ENCODE results near the gene UBALD2.
"Not testable (repeated sequence)": the region's sequence is repeated elsewhere in the genome, so short reads cannot be mapped to it uniquely, and the experiment has no call there.

Gene UBALD2

DNA sequence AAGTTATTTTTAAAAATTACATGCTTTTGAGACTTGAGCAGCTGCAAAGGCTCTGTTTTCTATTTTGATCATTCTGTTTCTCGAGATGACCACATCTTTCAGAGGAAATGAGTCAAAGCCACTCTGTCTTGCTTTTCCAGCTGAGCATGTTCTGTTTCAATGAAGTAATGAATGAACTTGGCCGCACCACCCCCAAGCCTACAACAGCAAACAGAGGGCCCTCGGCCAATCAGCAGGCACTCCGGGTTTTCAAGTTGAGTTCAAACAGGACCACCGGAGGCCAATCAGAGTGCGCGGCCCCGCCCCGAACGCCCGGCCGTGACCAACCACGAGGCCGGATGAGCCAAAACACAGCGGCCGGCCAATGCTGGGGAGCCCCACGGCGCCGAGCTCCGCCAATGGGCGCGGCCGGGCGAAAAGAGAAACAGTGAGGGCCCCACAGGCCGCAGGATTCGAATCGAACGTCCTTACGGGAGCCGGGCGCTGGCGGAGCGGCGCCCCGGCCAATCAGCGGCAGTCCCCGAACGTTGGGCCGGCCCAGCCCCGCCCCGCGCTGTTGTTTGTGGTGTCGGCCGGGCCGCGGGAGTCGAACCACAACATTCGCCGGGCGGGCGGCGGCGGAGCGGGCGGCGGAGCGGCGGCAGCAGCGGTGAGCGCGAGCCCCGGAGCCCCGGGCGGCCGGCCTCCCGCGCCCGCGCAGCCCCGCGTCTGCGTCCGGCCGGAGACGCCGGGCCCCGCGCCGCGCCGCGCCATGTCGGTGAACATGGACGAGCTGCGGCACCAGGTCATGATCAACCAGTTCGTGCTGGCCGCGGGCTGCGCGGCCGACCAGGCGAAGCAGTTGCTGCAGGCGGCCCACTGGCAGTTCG is at the start of gene UBALD2:
UBALD2 (plus strand) TSS at position 594 of the 869 bp plus-strand sequence; CDS start at position 752, 158 bp downstream.
- DNase-seq (ENCODE audit: low read depth, low spot score): peak; percentile 92

DNA sequence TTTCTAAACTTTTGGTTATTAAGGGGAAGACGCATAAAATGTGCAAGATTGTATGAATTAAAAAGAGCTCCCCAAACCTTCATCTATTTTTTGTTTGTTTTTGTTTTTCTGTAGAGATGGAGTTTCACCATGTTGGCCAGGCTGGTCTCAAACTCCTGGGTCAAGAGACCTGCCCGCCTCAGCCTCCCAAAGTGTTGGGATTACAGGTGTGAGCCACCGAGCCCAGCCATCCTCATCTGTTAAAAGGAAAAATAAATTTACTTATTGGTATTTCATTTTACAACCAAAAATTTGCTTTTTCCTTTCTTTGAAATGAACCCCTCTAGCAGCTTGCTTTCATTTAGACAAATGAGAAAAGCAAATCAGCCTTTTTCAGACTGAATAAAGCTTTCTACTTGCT is 48.1 kb upstream of the UBALD2 start:
- no peak for DNase-seq (ENCODE audit: low read depth, low spot score)

DNA sequence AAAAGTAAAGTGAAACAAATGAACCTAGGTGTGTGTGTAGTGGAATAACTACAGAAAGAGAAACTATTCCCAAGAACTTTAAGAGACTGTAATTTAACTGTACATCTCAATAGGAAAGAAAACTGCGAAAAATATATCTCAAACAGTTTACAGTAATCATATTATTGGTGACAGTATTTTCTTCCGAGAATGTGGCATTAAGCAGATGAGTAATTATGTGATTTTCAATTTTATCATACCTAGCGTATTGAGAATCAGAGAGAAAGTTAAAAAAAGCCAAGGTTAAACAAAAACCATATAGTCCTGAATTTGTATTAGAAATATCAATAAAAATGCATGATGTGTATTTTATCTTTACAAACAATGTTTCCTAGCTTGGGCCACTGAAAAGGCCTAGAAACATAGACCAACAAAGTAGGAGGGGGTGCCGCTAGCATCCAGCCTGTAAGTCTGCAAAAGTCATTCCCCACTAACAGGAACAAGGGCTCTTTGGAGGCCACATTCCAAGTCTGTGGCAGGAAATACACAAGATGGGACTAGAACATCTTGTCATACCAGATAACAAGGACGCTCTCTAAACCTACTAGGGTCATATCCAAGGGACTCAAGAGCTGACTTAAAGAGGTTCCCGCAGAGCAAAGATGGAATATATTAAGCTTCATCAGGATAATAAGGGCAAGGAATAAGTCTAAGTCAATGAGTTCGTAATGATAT is 45.3 kb upstream of the UBALD2 start:
- DNase-seq (ENCODE audit: low read depth, low spot score): no peak

DNA sequence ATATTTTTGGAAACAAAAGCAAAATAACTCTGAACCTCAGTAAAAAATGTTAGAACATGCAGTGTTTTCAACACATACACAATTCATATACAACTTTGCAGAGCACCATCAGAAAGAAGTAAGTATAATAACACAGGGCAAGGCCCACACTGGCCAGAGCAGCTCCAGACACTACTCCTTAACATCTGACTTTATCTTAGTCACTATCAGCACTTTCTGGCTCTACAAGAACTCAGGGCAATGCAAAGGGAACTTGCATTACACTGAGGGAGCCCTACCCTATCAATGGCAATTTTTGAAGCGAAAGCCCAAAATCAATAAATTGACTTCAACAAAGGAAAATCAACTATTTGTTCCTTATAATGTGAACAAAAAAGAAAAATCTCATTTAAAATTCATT is 41.3 kb upstream of the UBALD2 start:
- no peak for DNase-seq (ENCODE audit: low read depth, low spot score)

DNA sequence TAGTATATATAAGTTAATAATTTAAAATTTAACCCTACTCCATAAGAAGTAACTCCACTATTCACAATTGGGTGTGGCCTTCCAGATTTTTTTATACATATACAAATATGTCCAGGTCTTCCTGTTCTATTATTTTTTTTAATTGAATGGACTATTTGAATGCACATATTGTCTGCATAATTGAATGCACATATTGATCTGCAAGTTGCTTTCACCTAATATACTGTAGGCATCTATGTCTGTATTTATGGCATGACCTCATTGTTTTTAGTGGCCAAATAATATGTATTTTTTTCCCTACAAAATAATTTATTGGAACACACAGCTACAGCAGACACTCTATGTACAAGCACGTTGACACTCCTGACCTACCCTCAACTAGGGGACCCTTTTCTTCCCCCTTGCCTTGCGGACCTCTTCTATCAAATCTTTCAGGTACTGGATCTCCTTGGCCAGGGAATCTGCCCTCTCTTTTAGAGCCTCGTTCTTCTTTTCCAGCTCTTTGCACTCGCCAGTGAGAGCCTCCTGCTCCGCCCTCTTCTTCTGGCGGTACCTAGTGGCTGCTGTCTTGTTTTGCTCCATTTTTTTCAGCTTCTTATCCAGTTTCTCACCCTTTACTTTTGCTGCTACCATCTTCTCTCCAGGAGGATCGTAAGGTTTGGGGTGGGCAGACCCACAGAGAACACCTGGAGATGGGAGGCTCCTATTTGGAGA is 39.6 kb upstream of the UBALD2 start:
- DNase-seq (ENCODE audit: low read depth, low spot score): not testable (repeated sequence)

DNA sequence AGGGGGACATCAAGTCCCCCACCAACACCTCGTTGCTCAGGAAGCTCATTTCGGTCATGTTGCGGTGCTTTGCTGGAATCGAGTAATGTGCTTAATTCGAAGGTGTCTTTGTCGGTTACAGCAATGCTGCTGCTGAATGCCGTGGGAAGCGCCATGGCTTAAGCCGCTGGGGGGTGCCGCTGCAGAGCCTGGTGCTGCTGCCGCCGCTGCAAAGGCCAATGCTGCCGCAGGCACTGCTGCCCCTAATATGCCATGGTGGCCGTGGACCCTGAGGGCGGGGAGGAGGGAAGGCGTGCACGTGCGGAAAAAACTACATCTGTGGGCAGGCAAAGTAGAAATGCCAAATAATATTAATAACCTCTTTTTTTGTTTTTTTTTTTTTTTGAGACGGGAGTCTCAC is 38.4 kb upstream of the UBALD2 start:
- not testable (repeated sequence) for DNase-seq (ENCODE audit: low read depth, low spot score)

DNA sequence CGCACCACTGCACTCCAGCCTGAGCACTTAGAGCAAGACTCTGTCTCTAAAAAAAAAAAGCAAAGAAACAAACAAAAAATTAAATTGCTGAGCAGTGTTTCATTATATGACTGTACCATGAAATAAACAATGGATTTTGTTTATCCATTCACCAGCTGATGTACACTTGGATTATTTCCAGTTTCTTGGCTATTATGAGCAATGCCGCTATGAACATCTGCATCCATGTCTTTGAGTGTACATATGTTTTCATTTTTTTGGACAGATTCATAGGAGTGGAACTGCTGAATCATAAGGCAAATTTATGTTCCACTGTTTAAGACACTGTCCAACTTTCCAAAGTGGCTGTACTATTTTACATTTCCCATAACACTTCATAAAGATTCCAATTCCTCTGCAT is 32.8 kb upstream of the UBALD2 start:
- no peak for DNase-seq (ENCODE audit: low read depth, low spot score)

DNA sequence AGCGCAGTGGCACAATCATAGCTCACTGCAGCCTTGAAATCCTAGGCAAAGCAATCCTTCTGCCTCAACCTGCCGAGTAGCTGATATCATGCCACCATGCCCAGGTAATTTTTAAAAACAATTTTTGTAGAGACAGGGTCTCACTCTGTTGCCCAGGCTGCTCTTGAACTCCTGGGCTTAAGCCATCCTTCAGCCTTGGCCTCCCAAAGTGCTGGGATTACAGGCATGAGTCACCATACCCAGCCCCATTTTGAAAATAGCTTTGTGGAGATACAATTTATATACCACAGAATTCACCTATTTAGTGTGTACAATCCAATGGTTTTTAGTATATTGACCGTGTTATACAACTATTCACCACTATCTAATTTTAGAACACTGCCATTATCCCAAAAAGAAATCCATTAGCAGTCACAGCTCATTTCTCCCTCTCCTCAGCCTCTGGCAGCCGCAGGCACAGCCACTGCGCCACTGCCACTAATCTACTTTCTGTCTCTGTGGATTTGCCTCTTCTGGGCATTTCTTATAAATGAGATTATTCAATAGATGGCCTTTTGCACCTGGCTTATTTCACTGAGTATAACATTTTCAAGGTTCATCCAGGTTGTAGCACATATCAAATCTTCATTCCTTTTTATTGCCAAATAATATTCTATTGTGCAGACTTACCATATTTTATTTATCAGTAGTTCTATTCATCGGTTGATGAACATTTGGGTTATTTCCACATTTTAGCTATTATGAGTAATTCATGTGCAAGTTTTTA is 31.4 kb upstream of the UBALD2 start:
- DNase-seq (ENCODE audit: low read depth, low spot score): no peak

DNA sequence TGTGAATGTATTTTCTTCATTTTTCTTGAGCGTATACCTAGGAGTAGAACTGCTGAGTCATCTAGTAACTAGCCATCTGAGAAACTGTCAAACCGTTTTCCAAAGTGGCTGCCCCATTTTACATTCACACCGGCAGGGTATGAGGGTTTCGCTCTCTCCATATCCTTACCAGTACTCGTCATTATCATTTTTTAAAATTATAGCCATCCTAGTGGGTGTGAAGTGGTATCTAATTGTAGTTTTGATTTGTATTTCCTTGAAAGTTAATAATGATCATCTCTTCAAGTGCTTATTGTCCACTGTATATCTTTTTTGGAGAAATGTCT is 30.8 kb upstream of the UBALD2 start:
- DNase-seq (ENCODE audit: low read depth, low spot score): no peak

DNA sequence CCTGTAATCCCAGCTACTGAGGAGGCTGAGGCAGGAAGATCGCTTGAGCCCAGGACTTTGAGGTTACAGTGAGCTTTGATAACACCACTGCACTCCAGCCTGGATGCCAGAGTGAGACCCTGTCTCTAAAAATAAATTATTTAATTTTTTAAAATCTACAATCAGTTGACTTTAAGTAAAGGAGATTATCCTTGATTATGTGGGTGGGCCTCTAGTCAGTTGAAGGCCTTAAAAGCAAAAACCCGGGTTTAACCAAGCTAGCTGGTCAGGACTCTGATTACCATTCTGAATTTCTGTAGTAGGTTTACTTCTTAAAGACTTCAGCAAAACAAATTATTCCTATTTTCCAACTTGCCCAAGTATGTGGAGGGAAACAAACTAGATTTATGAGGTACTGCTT is 29.3 kb upstream of the UBALD2 start:
- DNase-seq (ENCODE audit: low read depth, low spot score): no peak

DNA sequence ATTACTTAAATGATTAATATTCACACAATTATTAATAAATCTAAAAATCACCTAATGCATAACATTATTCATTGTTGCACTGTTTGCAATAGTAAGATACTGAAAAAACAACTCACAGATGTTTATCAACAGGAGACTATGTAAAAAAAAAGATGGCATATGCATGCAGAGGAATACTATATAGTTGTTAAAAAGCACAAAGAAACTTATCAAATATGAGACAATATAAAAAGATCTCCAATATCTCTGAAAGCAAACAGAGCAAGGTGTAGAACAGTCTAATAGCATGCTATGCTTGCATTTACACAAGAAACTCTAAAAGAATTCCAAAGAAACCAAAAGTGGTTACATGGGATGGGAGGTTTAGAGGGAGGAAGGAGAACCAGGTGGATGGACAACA is 28.5 kb upstream of the UBALD2 start:
- DNase-seq (ENCODE audit: low read depth, low spot score): no peak

DNA sequence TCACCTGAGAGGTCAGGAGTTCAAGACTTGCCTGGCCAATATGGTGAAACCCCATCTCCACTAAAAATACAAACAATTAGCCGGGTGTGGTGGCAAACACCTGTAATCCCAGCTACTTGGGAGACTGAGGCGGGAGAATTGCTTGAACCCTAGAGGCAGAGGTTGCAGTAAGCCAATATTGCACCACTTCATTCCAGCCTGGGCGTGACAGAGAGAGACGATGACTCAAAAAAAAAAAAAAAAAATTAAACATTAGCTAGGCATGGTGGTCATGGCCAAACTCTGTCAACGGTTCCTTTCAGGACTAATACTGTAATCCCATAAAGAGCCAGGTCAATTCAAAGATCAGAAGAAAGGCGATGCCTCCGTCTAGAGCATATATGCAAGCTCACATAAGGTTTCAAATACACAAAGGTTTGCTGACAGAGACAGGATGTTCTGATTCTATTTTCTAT is 27.3 kb upstream of the UBALD2 start:
- DNase-seq (ENCODE audit: low read depth, low spot score): no peak

DNA sequence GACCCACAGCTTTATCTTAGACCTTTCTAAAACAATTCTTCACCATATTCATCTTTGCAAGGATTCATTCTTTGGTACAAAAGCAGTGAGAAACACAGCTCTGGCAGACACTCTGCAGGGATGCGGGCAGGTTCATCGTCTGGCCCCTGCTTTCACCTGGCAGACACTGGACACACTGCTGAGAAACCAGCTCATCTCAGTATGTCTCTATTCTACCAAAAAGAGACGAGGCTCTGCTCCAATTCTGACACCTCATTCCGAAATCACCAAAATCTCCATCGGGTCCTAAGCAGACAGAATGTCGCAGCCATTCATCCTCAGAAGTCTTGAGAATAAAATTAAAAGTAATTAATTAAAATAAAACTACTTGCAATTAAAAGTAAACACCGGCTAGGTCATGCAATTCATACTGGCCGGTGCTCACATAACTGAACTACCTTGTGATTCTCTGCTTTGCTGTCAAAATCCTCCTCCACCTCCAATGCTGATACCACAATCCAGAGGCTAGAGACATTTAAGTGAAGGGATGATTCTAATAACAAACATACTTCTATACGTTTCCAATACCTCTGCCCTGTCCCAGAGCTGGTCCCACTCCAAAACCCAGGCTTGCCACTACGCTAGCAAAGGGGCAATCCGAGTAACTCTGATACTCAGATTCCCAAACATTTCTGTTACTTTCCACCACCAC is 26.2 kb upstream of the UBALD2 start:
- DNase-seq (ENCODE audit: low read depth, low spot score): no peak

DNA sequence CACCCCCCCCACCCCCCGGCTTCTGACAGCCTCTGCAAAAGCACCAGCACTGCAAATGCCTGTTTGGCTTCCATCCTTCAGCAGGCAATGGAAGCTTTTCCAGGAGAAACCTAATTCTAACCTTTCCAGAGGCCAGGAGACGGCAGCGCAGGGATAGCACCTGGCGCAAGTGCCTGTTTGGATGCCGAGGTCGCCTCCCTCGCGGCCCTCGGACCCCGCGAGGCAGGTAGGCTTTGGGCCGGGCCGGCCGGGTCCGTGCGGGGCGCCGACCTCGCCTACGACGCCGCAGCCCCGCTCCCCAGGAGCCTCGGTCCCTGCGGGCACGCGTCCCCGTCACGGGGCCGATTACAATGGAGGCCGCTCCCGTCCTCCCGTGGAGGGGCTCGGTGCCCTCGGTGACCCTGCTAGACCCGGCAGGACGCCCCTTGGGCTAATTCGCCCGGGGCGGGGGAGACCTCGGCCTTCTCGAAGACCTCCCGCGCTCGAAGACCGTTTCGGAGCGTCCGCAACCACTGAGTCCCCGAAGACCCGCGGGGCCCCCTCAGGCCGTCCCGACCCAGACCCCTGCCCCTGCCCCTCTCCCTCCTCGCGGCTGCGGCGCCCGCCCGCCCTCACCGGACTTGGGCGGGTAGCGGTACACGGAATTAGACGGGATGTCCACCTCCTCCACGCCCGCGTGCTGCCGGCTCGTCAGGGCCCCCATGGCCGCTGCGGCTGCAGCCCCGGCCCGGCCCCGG is 25.4 kb upstream of the UBALD2 start:
- DNase-seq (ENCODE audit: low read depth, low spot score): no peak

DNA sequence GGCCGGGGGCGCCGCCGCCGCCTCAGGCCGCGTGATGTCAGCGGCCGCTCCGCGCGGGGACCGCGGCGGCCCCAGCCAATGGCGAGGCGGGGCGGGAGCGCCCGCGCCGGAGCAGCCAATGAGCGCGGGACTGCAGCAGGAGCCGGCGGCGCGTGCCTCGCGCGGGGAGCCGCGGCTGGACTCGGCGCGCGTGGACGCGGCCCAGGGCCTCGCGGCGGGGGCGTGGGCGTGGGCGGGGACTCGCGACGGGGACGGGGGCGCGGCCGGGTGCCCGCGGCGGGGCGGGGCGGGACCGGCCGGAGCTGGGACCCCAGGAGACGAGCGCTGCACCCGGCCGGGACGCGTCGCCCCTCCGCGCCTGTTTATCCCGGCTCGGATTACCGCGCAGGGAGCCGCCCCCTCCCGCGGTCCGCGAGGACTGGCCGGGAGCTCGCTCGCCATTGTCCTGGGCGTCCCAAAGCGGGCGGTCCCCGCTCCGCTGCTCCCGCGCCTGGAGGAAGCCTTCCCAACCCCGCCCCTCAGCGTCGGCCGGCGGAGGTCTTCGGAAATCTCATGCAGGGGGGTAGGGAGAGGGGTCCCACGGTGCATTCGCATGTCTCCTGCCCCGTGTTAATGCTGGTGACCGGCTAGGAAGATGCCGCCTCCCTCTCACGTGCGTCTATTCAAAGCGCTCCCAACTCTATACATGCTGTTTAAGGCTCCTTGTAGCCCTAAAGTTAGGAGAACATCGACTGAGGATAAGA is 24.5 kb upstream of the UBALD2 start, which contains the start of gene RNF157:
RNF157 (minus strand) TSS at position 33 of the 743 bp plus-strand sequence. CDS start 253 bp downstream, outside the sequence.
- no peak for DNase-seq (ENCODE audit: low read depth, low spot score)

DNA sequence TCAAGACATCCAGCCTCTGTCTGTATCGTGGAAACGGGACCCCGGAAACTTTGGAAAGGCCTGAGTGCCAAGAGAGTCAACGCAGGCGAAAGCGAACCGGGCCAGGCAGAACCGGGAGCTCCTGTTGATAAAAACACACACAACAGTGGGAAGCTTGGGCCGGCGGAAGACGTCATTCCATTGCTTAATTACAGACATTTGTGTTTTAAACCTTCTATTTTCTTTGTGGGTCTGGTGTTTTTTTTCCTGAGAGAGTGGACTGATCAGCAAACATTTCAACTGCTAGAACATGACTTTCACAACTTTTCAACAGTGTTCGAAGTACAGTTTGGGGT is 24.0 kb upstream of the UBALD2 start:
- no peak for DNase-seq (ENCODE audit: low read depth, low spot score)

DNA sequence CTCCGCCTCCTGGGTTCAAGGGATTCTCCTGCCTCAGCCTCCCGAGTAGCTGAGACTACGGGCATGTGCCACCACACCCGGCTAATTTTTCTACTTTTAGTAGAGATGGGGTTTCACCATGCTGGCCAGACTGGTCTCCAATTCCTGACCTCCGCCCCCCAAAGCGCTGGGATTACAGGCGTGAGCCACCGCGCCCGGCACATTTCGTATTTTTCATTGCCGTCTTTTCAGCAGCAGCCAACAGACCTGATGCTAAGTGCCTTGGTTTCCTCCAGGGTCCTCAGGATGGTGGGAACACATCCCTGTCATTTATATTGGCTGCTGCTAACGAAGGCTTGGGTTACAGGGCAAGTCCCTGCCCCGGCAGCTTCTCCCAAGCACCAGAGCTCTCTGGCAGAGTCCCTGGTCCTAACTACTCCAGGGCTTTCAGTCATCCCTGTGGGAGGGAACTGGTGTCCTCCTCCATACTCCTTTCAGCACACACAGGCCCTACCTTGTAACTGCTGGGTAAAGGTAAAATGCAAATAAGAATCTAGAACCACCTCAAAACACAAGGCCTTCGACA is 23.4 kb upstream of the UBALD2 start:
- DNase-seq (ENCODE audit: low read depth, low spot score): no peak

DNA sequence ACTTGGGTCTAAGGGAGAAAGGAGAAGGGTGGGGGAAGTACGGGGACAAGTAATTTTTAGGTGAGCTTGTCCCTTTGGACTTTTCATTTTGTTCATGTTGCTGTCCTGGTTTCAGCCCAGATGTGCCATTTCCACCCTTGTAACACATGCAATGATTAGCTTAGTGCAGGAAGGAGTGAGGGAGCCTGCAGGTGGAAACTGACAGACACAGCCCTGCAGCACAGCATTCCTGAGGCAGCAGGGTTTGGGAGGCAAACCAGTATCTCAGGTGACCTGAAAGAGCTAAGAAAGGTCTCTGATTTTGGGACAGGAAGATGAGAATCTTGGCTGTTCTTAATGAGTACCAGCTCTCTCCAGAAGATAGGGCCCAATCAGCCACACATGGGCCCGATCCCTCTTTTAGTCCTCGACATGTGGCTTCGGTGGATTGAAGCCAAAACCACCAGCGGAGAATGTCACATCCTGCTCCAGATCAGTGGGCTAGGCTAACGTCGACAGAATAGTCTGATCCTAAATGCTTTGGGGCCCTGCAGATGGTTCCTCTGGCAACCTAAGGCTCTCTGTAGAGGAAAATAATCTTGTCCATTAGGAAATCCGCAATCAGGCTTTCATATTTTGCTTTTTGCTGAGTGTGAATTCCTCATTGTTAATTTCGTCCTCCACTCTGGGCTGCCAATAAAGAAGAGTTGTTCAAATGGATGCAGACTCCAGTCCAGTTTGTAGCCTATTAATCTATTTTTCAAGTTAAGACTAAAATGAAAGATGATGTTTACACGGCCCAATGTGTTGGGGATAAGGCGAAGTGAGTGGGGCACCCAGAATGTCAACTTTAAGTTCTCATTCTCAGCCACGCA is 21.1 kb upstream of the UBALD2 start:
- DNase-seq (ENCODE audit: low read depth, low spot score): no peak

Measured in iPS DF 19.7 (cell line).